Measurements from ENCODE around the gene ENHO.
A peak's percentile ranks its signal among the peaks of the same experiment; 100 is the strongest.
"Not testable (repeated sequence)": the region's sequence is repeated elsewhere in the genome, so short reads cannot be mapped to it uniquely, and the experiment has no call there.

ENHO gene

DNA sequence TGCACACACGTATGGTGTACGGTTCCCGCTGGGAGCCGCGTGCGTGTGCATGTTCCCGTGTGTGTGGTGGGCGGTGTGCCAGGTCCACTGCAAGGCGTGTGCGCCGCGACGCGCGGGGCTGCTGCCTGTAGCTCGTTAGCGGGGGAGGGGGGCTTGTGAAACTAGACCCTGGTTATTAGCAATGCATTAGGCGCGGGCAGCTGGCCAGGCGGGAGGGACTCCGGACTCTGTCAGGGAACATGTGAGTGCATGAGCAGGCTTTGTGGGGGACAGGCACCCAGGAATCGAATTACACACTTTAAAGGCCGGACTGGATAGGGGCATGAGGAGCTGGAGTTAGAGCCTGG lies 32.2 kb upstream of the ENHO start:
- DNase-seq: no peak

DNA sequence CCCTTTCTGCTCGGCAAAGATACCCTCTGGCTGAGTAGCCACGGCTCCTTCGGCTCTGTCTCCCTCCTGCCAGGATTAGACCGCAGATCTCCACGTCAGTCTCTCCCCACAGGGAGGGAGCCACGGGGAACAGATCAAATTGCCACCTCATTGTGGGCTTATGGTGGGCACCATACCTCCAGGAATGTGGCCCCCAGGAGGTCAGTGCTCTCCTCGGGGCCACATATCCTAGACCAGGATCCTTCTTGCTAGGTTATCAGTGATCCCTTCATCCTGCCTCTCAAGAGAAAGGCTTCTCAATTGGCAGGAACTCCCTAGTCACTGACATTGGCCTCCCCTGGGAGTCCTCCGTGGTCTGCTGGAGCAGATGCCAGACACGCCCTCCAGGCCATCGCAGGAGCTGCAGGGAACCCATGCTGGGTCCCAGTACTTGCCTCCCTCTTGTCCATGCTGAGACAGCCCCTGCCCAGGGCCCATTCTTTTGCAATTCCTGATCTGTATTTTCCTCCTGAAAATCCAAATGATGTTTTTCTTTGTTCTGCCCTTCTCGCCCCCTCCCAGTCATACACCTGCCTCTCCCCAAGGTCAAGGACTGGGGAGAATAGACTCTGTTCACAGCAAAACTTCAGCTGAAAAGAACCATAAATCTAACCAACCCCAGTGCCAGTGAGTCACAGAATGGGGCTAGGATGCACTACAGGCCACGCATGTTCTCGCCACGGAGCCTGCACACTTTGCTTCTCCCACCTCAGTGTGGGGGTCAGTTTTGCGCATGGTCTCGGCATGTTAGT lies 31.6 kb upstream of the ENHO start:
- DNase-seq: no peak

DNA sequence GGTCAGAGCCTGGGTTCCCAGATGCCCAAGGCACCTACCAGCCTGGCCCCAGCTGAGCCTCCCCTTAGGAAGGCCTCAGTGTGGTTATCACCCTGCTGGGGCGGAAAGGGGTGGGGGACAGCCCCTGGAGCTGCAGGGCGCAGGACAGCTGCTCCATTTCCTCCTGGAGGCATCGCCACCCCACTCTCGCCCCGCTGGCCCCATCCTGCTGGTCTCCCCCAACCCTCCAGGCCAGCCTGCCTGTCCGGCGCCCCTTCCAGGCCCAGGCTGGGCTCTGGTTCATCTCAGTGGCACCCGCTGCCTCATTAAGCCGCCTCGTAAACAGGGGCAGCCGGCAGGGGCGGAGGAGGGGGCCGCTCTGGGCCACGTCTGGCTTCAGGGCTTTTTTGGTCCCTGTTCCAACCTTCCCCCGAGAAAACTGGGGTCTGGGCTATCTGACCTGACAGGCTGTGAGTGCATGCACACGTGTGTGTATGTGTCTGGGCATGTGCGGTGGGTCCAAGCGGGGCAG lies 30.8 kb upstream of the ENHO start:
- DNase-seq: no peak

DNA sequence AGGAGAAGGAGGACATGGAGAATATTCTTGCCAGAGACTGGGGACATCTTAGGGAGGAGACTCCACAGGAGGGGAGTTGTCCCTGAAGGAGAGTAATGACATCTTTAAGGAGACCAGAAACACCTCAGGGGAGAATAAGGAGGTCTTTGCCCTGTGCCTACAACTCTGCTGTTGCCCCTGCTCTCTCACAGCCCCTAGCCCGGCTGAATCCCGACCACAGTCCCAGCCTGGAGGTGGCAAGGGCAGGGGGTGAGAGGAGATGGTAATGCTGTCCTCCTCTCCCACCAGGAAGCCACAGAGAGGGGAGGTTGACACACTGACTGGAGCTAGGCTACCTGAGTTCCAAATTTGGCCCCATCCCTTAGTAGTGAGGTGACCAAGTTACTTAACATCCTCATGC lies 30.2 kb upstream of the ENHO start:
- DNase-seq: no peak

DNA sequence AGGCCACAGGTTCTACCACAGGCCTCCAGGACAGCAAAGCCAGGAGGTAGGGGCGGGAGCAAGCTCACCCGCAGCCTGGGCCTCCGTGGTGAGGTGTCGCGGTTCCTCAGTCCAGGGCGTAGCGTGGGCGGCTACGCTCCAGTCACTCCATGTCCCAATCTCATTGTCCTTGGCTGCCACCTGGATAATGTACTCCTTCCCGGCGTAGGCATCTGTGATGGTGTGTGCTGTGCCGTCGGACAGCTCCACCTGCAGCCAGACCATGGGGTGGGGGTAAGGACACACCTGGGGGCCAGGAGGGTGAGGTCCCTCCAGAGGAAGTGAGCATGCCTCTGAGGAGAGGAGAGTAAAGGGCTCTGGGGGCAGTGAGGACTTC lies 29.8 kb upstream of the ENHO start:
- no peak for DNase-seq

DNA sequence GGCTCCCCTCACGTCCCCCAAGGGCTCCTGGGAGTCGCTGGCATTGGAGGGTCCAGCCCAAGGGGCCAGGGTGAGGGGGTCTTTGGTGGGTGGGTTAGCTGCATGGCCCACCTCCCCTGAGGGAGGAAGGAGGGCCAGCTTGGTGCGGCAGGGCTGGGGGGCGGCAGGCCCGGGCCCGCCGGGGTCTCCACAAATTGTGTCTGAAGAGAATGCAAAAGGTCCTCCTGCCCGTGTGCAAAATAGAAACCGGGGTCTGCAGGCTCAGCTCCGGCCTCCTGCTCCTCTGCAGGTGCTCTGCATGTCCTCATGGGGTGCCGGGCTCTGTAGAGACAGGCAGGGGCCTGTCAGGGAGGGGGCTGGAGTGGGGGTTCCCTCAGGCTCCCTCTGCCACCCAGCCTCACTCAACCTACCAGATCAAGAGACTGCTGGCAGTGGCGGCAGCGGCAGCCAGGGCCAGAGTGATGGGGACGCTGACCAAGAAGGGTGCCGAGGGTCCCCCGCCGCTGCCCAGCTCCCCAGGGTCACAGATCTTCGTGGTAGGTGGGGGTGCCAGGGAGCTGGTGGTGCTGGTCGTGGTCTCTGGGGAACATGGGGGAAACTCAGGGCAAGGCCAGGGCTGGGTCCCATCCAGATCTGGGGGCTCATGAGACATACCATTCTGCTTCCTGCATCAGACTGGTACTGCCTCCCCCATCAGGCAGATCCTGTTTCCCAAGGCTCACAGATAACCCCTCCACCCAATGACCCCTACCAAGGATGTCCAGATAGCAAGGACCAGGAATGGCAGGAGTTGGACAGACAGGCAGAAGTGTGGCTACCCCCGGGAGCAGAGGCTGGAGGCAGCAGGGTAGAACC lies 29.2 kb upstream of the ENHO start:
- no peak for DNase-seq

DNA sequence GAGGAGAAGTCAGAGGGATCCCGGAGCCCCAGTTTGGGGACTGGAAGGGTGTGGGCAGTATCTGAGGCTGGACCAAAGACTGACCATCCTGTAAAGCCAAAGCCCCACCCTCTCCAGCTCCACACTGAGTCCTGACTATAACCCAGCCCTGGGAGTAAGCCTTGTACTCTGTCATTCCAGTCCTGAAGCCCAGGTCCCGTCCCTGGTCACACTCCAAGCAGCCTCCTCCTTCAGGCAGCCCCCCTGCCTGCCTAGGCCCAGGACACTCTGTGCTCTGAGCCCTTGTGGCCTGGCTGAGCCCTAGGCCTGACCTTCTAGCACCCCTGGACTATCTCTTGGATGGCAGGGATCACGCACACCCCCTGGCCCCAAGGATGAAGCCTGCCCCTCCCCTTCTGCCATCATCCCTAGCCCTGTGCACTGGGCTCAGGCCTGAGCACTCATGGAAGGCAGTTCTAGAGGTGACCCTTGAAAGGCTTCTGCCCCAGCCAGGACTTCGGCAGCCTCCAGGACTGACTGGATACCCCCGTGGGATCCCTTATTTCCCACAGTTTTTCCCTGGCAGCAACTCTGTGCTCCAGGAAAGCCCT lies 28.0 kb upstream of the ENHO start:
- no peak for DNase-seq

DNA sequence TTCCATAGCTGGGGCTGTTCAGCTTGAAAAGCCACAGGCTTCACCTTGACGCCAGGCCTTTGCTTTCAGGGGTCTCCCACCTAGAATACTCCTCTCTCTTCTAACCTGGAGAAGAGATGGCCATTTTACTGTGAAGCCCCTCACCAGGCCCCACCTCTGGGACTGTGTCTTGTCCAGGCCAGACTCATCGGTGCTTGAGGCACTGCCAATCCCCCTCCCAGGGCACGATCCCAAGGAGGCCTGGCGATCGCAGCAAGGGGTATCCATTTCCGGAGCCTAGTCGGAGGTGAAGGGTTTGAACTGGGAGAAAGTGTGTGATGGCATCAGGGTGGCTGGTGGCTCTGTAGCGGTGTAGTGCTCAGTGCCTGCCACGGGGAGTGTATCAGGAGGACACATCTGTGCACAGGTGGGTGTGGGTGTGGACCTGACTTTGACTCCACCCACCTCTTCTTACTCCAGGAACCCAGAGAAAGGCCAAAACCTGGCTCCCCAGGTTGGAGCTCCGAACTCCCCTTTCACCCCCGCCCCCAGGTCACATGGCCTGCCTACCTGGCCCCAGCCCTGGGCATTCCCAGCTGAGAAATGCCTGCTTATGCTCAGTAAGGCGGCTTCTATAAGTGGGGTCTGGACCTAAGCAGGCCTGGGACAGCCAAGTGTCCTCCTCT lies 27.4 kb upstream of the ENHO start:
- no peak for DNase-seq

DNA sequence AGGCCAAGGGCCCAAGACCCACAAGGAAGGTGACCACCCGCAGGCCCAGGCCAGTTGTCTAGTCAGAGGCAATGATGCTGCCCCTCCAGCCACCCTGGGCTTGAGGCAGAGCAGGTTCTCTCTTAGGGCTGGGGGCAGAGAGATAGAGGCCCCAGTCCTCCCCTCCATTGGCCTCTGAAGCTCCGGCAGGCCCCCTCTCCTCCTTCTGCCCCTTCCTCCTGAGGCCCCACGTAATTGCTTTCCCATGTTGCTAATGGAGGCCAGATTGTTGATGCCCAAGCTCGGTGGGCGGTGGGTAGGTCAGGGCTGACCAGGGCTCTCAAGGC lies 26.6 kb upstream of the ENHO start:
- DNase-seq: no peak

DNA sequence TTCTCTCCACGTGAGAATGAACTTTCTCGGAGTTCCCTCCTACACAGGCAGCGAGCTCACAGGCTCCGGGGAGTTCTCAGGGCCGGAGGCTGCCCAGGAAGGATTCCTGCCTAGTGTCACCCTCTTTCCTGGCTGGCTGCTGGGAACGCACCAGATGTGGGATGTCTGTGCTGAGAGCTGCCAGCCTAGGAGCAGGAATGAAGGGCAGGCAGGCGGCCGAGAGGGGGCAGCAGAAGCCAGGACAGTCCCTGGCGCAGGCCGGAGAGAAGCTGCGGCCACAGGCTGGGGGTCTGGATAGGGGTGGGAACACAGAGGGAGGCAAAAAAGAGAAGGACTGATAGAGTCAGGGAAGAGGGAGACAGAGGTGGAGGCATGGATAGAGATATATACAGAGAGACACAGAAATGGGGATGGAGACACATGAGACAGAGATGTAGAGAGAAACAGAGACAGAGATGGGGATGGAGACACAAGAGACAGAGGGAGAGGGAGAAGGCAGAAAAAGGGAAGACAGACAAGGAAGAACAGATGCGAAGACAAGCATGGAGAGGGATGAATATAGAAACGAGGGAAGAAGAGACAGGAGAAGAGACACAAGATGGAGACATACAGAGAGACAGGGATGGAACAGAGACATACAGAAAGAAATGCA lies 25.3 kb upstream of the ENHO start:
- no peak for DNase-seq

DNA sequence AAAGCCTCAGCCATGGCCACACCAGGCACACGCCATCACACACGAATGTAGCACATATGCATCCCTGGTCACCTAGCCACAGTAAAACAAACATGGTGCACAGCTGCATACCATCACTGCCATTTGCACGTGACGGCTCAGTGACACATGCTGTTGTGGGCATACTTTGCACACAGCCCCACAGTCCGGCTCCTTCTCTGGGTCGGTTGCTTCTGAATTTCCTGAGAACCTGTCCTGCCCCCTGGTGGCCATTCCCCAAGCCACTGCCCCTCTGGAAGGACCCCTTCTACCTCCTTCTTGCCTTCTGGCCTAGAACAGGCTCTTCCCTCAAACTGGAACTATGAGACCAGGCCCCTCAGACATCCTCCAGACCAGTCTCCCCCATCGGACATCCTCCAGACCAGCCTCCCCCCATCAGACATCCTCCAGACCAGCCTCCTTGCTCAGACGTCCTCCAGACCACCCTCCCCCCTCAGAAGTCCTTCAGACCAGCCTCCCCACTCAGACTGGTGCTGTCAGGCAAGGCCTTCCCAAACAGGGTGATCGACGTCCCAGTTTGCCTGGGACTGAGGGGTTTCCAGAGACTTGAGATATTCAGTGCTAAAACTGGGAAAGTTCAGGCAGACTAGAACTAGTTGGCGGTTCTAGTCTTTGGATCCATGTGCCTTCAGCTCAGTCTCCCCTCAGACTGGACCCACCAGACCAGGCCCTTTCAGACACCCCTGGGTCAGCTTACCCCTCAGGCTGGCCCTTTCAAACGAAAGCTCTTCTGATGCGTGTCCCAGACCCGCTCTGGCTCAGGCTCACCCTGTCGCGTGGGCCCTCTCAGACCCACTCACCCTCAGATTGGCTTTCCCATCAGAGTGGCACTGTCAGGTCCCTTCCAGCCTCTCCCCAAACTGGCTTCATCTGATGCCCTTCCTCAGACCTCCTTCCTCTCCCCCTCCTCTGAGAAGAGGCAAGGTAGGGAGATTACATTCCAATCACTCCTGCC lies 24.3 kb upstream of the ENHO start:
- DNase-seq: peak; percentile 8 to 37

DNA sequence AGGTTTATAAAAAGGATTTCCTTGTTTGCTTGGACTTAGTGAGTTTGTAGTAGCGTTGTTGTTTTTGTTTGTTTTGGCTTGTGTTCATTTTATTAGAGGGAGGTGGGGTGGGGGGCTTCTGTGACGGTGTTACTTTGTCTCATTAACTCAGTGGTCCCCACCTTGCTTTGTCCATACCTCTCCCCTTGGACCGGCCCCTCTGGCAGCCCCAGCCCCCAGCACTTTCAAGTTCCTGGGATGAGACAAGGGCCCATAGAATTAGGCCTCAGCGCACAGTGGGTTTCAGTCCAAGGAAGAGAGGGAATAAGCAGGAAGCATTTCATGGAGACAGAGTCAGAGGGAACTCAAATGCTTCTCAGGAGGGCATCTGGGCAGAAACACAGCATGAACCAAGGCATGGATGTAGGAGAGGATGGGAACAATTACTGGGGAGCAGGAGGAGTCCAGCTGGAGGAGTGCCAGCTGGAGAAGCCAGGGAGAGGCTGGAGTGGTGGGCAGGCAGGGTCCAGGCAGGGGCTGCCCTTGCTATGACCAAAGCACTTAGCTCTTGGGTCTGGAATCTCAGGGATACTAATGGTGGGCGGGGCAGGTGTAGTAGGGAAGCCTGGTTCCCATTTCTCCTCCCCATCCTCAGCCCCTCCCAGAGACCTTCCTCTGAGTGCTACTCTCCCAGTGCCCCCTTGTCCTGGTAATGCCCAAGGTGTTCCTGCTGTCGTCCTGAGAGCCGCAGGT lies 23.5 kb upstream of the ENHO start:
- no peak for DNase-seq

DNA sequence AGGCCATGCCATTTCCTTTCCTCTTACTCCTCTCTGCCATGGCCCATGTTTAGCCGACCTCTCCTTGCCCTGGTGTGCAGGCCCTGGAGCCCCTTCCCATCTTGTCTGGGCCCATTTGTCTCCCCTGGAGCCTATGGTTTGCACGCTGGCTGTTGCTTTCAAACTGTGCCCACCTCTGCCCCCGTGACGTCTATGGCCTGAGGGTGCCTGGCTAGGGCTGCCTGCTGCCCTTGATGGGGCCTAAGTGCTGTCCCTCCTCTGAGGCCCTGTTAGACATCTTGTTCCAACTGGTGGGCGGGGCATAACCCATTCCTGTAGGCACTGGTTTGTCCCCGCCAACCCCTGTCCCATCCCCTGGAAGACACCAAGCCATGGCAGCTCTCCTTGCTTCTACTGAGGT lies 22.7 kb upstream of the ENHO start:
- no peak for DNase-seq

DNA sequence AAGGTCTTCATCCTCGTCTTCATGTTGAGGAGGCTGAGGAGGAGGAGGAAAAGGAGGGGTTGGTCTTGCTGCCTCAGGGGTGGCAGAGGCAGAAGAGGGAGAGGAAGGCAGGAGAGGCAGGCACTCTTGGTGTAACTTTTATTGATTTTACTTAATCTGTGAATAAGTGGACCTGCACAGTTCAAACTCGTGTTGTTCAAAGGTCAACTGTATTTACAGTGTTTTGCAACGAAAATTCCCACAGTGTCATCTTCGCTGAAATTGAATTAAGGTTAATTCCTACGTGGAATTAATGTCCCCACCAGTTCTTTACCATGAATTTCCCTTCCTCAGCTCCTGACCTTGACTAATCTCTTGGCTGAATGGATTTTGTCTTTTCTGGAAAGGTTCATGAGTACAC lies 21.2 kb upstream of the ENHO start:
- no peak for DNase-seq

DNA sequence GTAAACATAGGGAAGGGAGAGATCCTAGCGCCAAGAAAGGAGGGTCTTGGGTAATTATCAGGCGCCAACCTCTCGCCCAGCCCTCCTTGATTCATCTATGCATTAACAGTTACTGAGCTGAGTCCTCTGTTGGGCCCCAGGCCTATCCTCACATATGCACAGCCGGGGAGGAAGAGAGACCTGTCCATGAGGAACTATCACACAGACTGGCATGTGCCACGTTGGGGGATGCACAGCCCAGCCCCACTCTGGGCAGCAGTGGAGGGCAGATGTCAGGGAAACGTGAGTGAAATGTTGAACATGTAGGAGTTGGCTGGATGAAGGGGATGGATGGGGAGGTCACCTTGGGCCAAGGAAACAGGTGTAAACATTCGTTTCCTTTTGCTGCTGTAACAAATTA lies 18.8 kb upstream of the ENHO start:
- DNase-seq: no peak

DNA sequence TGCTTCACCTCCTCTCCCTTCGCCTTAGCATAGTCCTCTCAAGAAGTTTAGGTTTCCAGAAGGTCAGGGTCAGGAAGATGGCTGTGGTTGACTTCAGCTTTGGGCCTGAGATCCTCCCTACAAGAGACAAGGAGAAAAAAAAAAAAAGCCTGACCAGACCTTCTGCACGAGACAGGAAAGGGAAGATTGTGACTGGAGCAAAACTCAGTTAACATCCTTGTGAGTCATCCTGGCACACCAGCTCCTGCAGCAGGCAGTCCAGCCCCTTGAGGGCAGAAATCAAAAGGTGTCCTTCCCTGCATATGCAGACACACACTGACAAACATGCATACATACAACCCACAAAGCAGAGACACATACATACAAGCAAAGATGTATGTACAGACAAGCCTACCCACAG lies 18.0 kb upstream of the ENHO start:
- DNase-seq: no peak

DNA sequence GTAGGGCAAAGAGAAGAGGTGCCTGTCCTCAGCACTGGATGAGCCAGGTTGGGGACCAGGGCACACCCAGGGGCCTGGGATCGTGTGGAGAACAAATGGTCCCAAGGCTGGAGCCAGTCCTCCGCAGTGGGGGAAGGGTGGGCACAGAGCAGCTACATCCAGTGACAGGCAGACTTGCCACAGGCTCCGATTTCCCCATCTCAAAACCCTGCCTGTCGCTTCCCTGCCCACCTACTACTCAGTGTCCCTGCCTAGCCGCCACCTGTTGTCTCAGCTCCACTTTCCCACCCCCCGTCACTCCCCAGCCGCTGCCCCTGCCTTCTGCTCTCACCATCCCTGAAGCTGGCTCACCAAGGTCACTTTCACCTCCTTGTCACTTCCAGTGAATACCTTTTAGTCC lies 13.9 kb upstream of the ENHO start:
- DNase-seq: no peak

DNA sequence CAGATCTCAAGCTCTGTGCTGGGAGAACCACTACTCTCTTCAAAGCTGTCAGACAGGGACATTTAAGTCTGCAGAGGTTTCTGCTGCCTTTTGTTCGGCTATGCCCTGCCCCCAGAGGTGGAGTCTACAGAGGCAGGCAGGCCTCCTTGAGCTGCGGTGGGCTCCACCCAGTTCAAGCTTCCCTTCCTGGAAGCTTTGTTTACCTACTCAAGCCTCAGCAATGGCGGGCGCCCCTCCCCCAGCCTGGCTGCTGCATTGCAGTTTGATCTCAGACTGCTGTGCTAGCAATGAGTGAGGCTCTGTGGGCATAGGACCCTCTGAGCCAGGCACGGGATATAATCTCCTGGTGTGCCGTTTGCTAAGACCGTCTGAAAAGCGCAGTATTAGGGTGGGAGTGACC lies 9.3 kb upstream of the ENHO start:
- DNase-seq: not testable (repeated sequence)

DNA sequence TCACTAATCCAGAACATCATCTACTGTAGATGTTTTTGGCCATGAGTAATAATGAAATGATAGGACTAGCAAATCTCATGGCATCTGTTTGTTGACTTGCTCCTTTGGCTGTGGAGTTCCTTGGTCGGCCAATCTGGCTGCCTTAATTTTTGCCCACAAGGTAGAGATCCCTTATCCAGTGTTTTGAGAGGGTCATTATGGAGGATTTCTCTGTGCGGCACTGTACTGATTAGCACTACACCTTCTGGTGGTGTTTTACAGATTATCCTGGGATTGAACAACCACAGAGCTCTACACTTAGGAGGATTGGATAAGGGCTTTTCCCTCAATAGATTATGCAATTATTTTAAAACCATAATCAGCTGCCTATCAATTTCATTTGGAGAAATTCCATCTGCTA lies 3.2 kb upstream of the ENHO start:
- DNase-seq: no peak

DNA sequence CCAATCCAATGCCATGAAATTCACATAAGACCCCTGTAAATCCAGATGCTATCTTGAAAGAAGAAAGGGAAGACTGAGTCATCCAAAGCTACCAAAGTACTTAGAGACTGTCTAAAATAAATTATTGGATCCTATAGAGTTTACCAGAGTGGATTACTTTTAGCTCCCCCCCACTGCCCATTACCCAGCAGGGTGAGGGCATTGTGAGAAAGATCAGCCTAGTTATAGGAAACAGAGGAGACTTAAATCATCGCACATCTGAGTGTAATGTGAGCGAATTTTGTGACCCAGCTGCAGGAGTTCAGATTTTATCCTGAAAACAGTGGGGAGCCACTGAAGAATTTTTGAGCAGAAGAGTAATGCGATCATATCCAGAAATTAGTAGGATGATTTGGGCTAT lies 1.6 kb upstream of the ENHO start:
- no peak for DNase-seq
